ENCODE measurements around the gene MARK3. TPM values are rescaled to one million over a fixed set of nuclear protein-coding genes. Genes with fewer than 3 reads are reported as not detected.

MARK3 gene
- total and polyA plus RNA-seq, 10 of the 15 experiments (the other 5 are each of a cell fraction or from before 2014, with no cell fraction given): 10.7 to 75.1 (median 41.4) TPM

- Histone ChIP-seq H2AFZ (ENCODE audit: control insufficient read depth, low read depth, low read length) (no peak overlapping the region), H3K4me2 (ENCODE audit: control insufficient read depth, insufficient read depth) (no peak overlapping the region), H3K36me3 (ENCODE audit: control insufficient read depth in 2 of 2, insufficient read depth in 2 of 2, low read length in 1 of 2) (no peaks in the 10 kb centered on the region), H3K9ac (ENCODE audit: control insufficient read depth, insufficient read depth, low read length) (no peak overlapping the region), H3K27ac (ENCODE audit: control insufficient read depth, insufficient read depth) (no peak overlapping the region), H3K79me2 (ENCODE audit: control insufficient read depth, insufficient read depth, low read length) (no peaks in the 10 kb centered on the region), H3K9me3 (replicated peaks; ENCODE audit: control insufficient read depth, insufficient read depth, low read length) (no peaks in the 10 kb centered on the region), H3K4me3 (no peak overlapping the region), H4K20me1 (ENCODE audit: control insufficient read depth, insufficient read depth) (no peaks in the 10 kb centered on the region), H3K4me1 (ENCODE audit: control insufficient read depth, insufficient read depth, low read length) (no peaks in the 10 kb centered on the region), H3K27me3 (replicated peaks in 1 of 2; ENCODE audit: control insufficient read depth in 2 of 2, insufficient read depth in 2 of 2, low read length in 1 of 2) (no peaks in the 10 kb centered on the region)
- ChIA-PET POLR2A (no interaction called here), SMC1A (ENCODE audit: uncharacterized antibody, unreplicated experiment) (interaction anchor here (1.5 kb wide), 1 partner anchor 27 kb away, joined by 13 read pairs; no protein-coding TSS in a partner anchor), RAD21 (ENCODE audit: unreplicated experiment) (interaction anchor here (1.1 to 1.6 kb wide), 3 partner anchors 19 to 46 kb away, joined by 3 to 10 read pairs (median 9); no protein-coding TSS in a partner anchor), CTCF (interaction anchor here (0.8 to 5.7 kb wide), 5 partner anchors 12 to 46 kb away, joined by 3 to 53 read pairs (median 4); no protein-coding TSS in a partner anchor)
- no TSS peak for BruUV-seq (replicated peaks)
- intact Hi-C loops (cut with micrococcal nuclease; ENCODE audit: unreplicated experiment) (loop anchor here (1.0 kb wide), 2 partner anchors 28 to 46 kb away; no protein-coding TSS in a partner anchor), in situ Hi-C loops (cut with MboI) (no loop called here)
- FAIRE-seq: no peak
- 49% methylated on average over 22 of the region's 27 CpGs for WGBS (ENCODE audit: insufficient coverage, insufficient replicate concordance, low lambda C conversion rate, missing lambda C conversion rate)
- no peak for TF ChIP-seq POU2F2 (IDR thresholded peaks at IDR 0.05; ENCODE audit: borderline replicate concordance, low read depth, low read length)
- TF ChIP-seq ZBED1 (IDR thresholded peaks at IDR 0.05; ENCODE audit: borderline replicate concordance): no peak
- no peak for TF ChIP-seq MXI1 (IDR thresholded peaks at IDR 0.05; ENCODE audit: low read depth, low read length)
- TF ChIP-seq ZNF622 (IDR thresholded peaks at IDR 0.05): no peak
- TF ChIP-seq EZH2 (IDR thresholded peaks at IDR 0.05; ENCODE audit: borderline replicate concordance, control insufficient read depth, low read depth, low read length): no peak
- no peak for TF ChIP-seq STAT1 (conservative IDR thresholded peaks at IDR 0.05)
- ATAC-seq: no peak; the same call in 2 of the 3 replicates
- no peak for DNase-seq (ENCODE audit: low read depth, low spot score)
Measured at GRCh38 chr14:103545915-103546651, 160.9 kb downstream of the MARK3 start.

Data from GM12878 (cell line).